Fibroblast of lung (primary cell): ENCODE measurements around the gene EBF4. TPM values are rescaled to one million over a fixed set of nuclear protein-coding genes. Genes with fewer than 3 reads are reported as not detected.

Source experiments
- DNase-seq, 2 donors: peaks; one replicate each; pipeline versions ENCODE4 v3.0.0 to v3.0.0-alpha.2; 2010; ENCODE audit warnings: low read depth in 2 of 2
- H2AFZ ChIP-seq: 2 replicates; pipeline ENCODE4 v1.5.1; 2012; ENCODE audit warnings: low read length, control low read depth, inconsistent platforms
- H3K27ac ChIP-seq: 2 replicates; pipeline ENCODE4 v1.5.1; 2011; ENCODE audit warnings: low read length, control low read depth; ENCODE audit not compliant: insufficient read depth
- H3K27me3 ChIP-seq: 2 replicates; pipeline ENCODE4 v1.5.1; 2011; ENCODE audit warnings: mild to moderate bottlenecking, low read length; ENCODE audit not compliant: control insufficient read depth, insufficient read depth
- H3K36me3 ChIP-seq: 2 replicates; pipeline ENCODE4 v1.5.1; 2011; ENCODE audit warnings: low read length; ENCODE audit not compliant: control insufficient read depth, insufficient read depth
- H3K4me1 ChIP-seq: 2 replicates; pipeline ENCODE4 v1.5.1; 2011; ENCODE audit warnings: low read length; ENCODE audit not compliant: control insufficient read depth, insufficient read depth; ENCODE audit errors: extremely low read depth
- H3K4me2 ChIP-seq: 2 replicates; pipeline ENCODE4 v1.5.1; 2011; ENCODE audit warnings: low read length, control low read depth; ENCODE audit not compliant: insufficient read depth; ENCODE audit errors: extremely low read depth
- H3K4me3 ChIP-seq, 4 experiments: fragments of 200-600 bp in 1 of 4; sonication (generic) in 1 of 4; replicated peaks in 1 of 4; 2 replicates each; pipeline ENCODE4 v1.5.1; 2011 to 2016; ENCODE audit warnings: low read length in 4 of 4, low read depth in 3 of 4, mild to moderate bottlenecking in 3 of 4, control low read depth in 2 of 4, inconsistent platforms in 1 of 4, mixed read lengths in 1 of 4; ENCODE audit not compliant: insufficient read depth in 1 of 4; ENCODE audit errors: control extremely low read depth in 1 of 4
- H3K79me2 ChIP-seq: 2 replicates; pipeline ENCODE4 v1.5.1; 2012; ENCODE audit warnings: mild to moderate bottlenecking, low read length, inconsistent platforms; ENCODE audit not compliant: control insufficient read depth, insufficient read depth
- H3K9ac ChIP-seq: 2 replicates; pipeline ENCODE4 v1.5.1; 2011; ENCODE audit warnings: mild to moderate bottlenecking, low read length, control low read depth; ENCODE audit not compliant: insufficient read depth
- H3K9me3 ChIP-seq: 2 replicates; pipeline ENCODE4 v1.5.1; 2012; ENCODE audit warnings: low read depth, low read length; ENCODE audit not compliant: control insufficient read depth, insufficient read depth
- H4K20me1 ChIP-seq: 2 replicates; pipeline ENCODE4 v1.5.1; 2011; ENCODE audit warnings: low read length; ENCODE audit not compliant: control insufficient read depth, insufficient read depth; ENCODE audit errors: extremely low read depth
- CTCF ChIP-seq, 2 donors: IDR thresholded peaks in 1 of 2; conservative IDR thresholded peaks in 1 of 2; 1 replicate in 1 of 2; 2 replicates in 1 of 2; pipeline ENCODE4 v1.5.1; 2011 to 2012; ENCODE audit warnings: low read length in 2 of 2, control low read depth in 1 of 2, inconsistent platforms in 1 of 2, low read depth in 1 of 2, mild to moderate bottlenecking in 1 of 2
- EZH2 ChIP-seq: IDR thresholded peaks from 2 replicates; pipeline ENCODE4 v1.5.1; 2012; ENCODE audit warnings: low read length, control low read depth, mild to moderate bottlenecking; ENCODE audit errors: missing control alignments
- polyA plus RNA-seq, 2 donors: library from polyadenylated mRNA; depleted of rRNA in 1 of 2; stranded (reverse) in 1 of 2; unstranded in 1 of 2; fragments of >200 nt; gene quantifications; 2 replicates each; pipeline ENCODE4 v1.2.1, GENCODE V29; 2011 to 2012; ENCODE audit warnings: missing spikeins in 1 of 2
- total RNA-seq: library from RNA; depleted of rRNA; stranded (reverse); fragments of >200 nt; gene quantifications from 2 replicates; pipeline ENCODE4 v1.2.1, GENCODE V29; 2014

Gene EBF4
- total and polyA plus RNA-seq, 2 donors (not counting 1 experiment from before 2014, with no cell fraction given) = 0.35 to 0.99 TPM

- peaks cover 46% of the 10 kb centered on the region for H3K36me3 ChIP-seq
- peaks cover 4% of the 10 kb centered on the region for H4K20me1 ChIP-seq
- no peak overlapping the region for H3K4me3 ChIP-seq
- no peak overlapping the region for H3K4me2 ChIP-seq
- no peak overlapping the region for H3K9ac ChIP-seq
- H2AFZ ChIP-seq = no peak overlapping the region
- DNase-seq = no peak
- H3K27me3 ChIP-seq = no peaks in the 10 kb centered on the region
- H3K79me2 ChIP-seq = peaks cover 35% of the 10 kb centered on the region
- no peak overlapping the region for H3K27ac ChIP-seq
- TF ChIP-seq EZH2 = no peak
- TF ChIP-seq CTCF (conservative IDR thresholded peaks at IDR 0.05 in 1 of 2, IDR thresholded peaks at IDR 0.05 in 1 of 2; ENCODE audit: low read depth in 1 of 2, low read length in 2 of 2) = no peak
- peaks cover 8% of the 10 kb centered on the region for H3K4me1 ChIP-seq
- H3K9me3 ChIP-seq = no peaks in the 10 kb centered on the region
These were observed 34.9 kb upstream of the EBF4 start for GRCh38 chr20:2657674-2658073.

DNA sequence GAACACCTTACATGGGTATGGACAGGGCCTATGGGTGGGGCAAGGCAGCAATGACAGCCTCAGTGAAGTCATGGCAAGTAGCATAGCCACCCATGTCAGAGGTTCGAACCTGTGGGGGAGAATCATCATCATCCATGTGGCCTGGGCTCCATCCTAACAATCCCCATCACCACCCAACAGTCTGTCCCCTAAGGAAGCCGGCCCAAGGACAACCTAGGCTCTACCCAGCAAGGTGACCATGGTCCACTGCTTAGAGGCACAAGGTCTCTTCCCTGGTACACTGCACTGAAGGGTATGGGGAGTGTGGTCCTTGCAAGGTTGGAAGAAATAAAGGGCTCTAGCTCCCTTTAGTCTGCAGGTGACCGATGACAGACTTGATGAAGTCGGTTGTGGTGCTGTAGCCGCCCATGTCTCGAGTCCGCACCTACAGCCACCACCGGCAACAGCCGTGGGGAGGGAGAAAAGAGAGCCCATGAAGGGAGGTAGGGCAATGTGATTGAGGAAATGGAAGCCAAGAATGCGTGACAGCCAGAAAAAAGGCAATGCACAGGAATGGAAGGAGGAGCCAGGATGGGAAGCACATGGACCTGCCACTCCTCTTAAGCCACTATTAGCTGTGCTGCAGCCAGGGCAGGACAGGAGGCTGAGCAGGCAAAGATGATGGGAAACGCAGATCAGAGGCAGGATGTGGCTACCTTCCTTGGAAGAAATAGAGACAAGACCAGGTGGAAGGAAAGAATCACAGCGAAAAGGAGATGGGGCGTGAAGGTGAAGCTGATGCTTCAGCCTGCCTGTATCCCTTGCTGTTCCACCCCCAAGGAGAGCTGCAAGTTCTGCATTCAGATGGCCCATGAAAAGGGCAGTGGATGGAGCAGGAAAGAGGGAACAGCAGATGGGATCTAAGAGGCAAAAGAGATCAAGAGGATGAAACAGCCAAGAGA, 33.9 kb upstream of the EBF4 start:
- H2AFZ ChIP-seq = no peak overlapping the region
- peaks cover 32% of the 10 kb centered on the region for H3K79me2 ChIP-seq
- H3K4me2 ChIP-seq = no peak overlapping the region
- H4K20me1 ChIP-seq = peaks cover 4% of the 10 kb centered on the region
- TF ChIP-seq CTCF (conservative IDR thresholded peaks at IDR 0.05 in 1 of 2, IDR thresholded peaks at IDR 0.05 in 1 of 2; ENCODE audit: low read depth in 1 of 2, low read length in 2 of 2) = no peak
- TF ChIP-seq EZH2 = no peak
- DNase-seq = no peak
- no peak overlapping the region for H3K27ac ChIP-seq
- peaks cover 46% of the 10 kb centered on the region for H3K36me3 ChIP-seq
- no peaks in the 10 kb centered on the region for H3K9me3 ChIP-seq
- peaks cover 8% of the 10 kb centered on the region for H3K4me1 ChIP-seq
- H3K27me3 ChIP-seq = no peaks in the 10 kb centered on the region
- H3K4me3 ChIP-seq = no peak overlapping the region
- no peak overlapping the region for H3K9ac ChIP-seq

DNA sequence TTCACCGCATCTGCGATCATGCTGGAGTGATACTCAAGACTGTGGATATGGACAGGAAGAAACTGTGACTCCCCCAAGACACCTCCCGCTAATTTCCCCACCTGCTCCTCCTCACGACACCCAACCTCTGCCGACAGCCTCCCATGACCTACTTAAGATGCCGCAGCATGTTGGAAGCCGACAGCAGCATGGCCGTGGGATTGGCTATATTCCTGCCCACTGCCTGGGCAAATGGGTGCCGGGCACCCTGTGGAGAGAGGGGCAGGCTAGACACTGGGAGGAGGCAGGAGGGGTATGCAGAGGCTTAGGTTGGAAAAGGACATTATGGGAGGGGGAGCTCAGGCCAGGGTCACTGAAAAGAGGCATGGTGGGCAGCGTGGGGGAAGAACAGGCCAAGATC, 33.0 kb upstream of the EBF4 start:
- Histone ChIP-seq H3K9ac (no peak overlapping the region), H3K79me2 (peaks cover 26% of the 10 kb centered on the region), H4K20me1 (no peaks in the 10 kb centered on the region), H3K9me3 (no peaks in the 10 kb centered on the region), H3K36me3 (peaks cover 38% of the 10 kb centered on the region), H2AFZ (no peak overlapping the region), H3K4me1 (peaks cover 2% of the 10 kb centered on the region), H3K27me3 (no peaks in the 10 kb centered on the region), H3K4me3 (no peak overlapping the region), H3K27ac (no peak overlapping the region), H3K4me2 (no peak overlapping the region)
- TF ChIP-seq CTCF (conservative IDR thresholded peaks at IDR 0.05 in 1 of 2, IDR thresholded peaks at IDR 0.05 in 1 of 2; ENCODE audit: low read depth in 1 of 2, low read length in 2 of 2) (no peak), EZH2 (no peak)
- DNase-seq = no peak
